ENCODE measurements around the gene GP1BB. TPM values are rescaled to one million over a fixed set of nuclear protein-coding genes. Genes with fewer than 3 reads are reported as not detected.
A peak's percentile ranks its signal among the peaks of the same experiment; 100 is the strongest.

GP1BB gene
- total and polyA plus RNA-seq, 2 donors (not counting 3 experiments of a cell fraction or from before 2014, with no cell fraction given) = 1.7 to 6.2 TPM

- Histone ChIP-seq H3K27ac (ENCODE audit: insufficient read depth, low read depth, low read length) (no peak overlapping the region), H3K27me3 (ENCODE audit: control insufficient read depth in 2 of 2, insufficient read depth in 2 of 2, low read length in 2 of 2) (peaks cover 14 to 19% of the 10 kb centered on the region in 2 experiments), H3K36me3 (ENCODE audit: control insufficient read depth in 2 of 2, extremely low read depth in 1 of 2, insufficient read depth in 2 of 2, low read length in 2 of 2) (peaks cover 0 to 3% of the 10 kb centered on the region in 2 experiments), H3K9me3 (replicated peaks; ENCODE audit: control insufficient read depth, insufficient read depth, low read length) (no peaks in the 10 kb centered on the region), H3K4me1 (ENCODE audit: control insufficient read depth, extremely low read depth, insufficient read depth, low read length) (peaks cover 5% of the 10 kb centered on the region), H2AFZ (ENCODE audit: low read depth, low read length) (no peak overlapping the region), H4K20me1 (replicated peaks; ENCODE audit: control insufficient read depth, extremely low read depth, insufficient read depth, low read length) (no peaks in the 10 kb centered on the region), H3K4me2 (ENCODE audit: insufficient read depth, low read length) (no peak overlapping the region), H3K79me2 (ENCODE audit: control insufficient read depth, insufficient read depth, low read length) (peaks cover 29% of the 10 kb centered on the region), H3K4me3 (replicated peaks in 1 of 3; ENCODE audit: insufficient read depth in 1 of 3, low read depth in 1 of 3, low read length in 3 of 3) (no peak overlapping the region), H3K9me1 (replicated peaks; ENCODE audit: control insufficient read depth, extremely low read depth, insufficient read depth, low read length) (no peaks in the 10 kb centered on the region), H3K9ac (replicated peaks; ENCODE audit: extremely low read depth, insufficient read depth, low read length) (no peak overlapping the region)
- no peak for TF ChIP-seq POLR2AphosphoS5 (IDR thresholded peaks at IDR 0.05; ENCODE audit: insufficient read depth, low read depth, low read length)
- no peak for DNase-seq (ENCODE audit: low read depth, low spot score)
- ChIA-PET POLR2A (no interaction called here), CTCF (interaction anchor here (0.8 to 4.1 kb wide), 4 partner anchors 10 to 144 kb away, joined by 3 to 15 read pairs (median 4); no protein-coding TSS in a partner anchor)
- intact Hi-C loops (cut with micrococcal nuclease) = no loop called here
- dilution Hi-C loops (cut with MboI; ENCODE audit: extremely low pct_ligation_motif_present, low sequenced_read_pairs) = no loop called here
- no peak for FAIRE-seq
- no TSS peak for BruUV-seq (replicated peaks)
Measured at GRCh38 chr22:19766240-19766510, 42.8 kb downstream of the GP1BB start.

GRCh38 chr22:19766511-19767426 lies 43.4 kb downstream of the GP1BB start:
- CTCF ChIA-PET = interaction anchor here (0.8 to 1.6 kb wide), 4 partner anchors 10 to 143 kb away, joined by 3 to 4 read pairs (median 3); no protein-coding TSS in a partner anchor
- peaks cover 0 to 3% of the 10 kb centered on the region in 2 experiments for H3K36me3 ChIP-seq (ENCODE audit: control insufficient read depth in 2 of 2, extremely low read depth in 1 of 2, insufficient read depth in 2 of 2, low read length in 2 of 2)
- TSS peak; percentile 44 for BruUV-seq (replicated peaks)
- no peak overlapping the region for H3K27ac ChIP-seq (ENCODE audit: insufficient read depth, low read depth, low read length)
- H3K9me3 ChIP-seq (replicated peaks; ENCODE audit: control insufficient read depth, insufficient read depth, low read length) = no peaks in the 10 kb centered on the region
- peaks cover 5% of the 10 kb centered on the region for H3K4me1 ChIP-seq (ENCODE audit: control insufficient read depth, extremely low read depth, insufficient read depth, low read length)
- POLR2A ChIA-PET = no interaction called here
- dilution Hi-C loops (cut with MboI; ENCODE audit: extremely low pct_ligation_motif_present, low sequenced_read_pairs) (no loop called here), intact Hi-C loops (cut with micrococcal nuclease) (loop anchor here (1.0 kb wide), 1 partner anchor 36 kb away; no protein-coding TSS in a partner anchor)
- TF ChIP-seq CTCF (IDR thresholded peaks at IDR 0.05; ENCODE audit: extremely low read depth in 1 of 2, insufficient read depth in 1 of 2, low read depth in 1 of 2, low read length in 2 of 2) = peak; percentile 33 to 39
- no peak for TF ChIP-seq MYC (IDR thresholded peaks at IDR 0.05; ENCODE audit: low read depth, low read length)
- no peak for TF ChIP-seq FOS (IDR thresholded peaks at IDR 0.05; ENCODE audit: borderline replicate concordance, insufficient read depth, low read length)
- TF ChIP-seq GATA2 (IDR thresholded peaks at IDR 0.05; ENCODE audit: insufficient read depth, insufficient read length, low read depth, low read length) = no peak
- no peak for TF ChIP-seq POLR2AphosphoS5 (IDR thresholded peaks at IDR 0.05; ENCODE audit: insufficient read depth, low read depth, low read length)
- peak; percentile 83 for TF ChIP-seq EZH2 (IDR thresholded peaks at IDR 0.05; ENCODE audit: borderline replicate concordance, low read depth, low read length, severe bottlenecking)
- no peak for TF ChIP-seq JUN (IDR thresholded peaks at IDR 0.05; ENCODE audit: borderline replicate concordance, insufficient read depth, insufficient read length, low read depth)
- no peak for TF ChIP-seq POLR2A (IDR thresholded peaks at IDR 0.05; ENCODE audit: low read depth, low read length)
- peaks cover 25% of the 10 kb centered on the region for H3K79me2 ChIP-seq (ENCODE audit: control insufficient read depth, insufficient read depth, low read length)
- H2AFZ ChIP-seq (ENCODE audit: low read depth, low read length) = no peak overlapping the region
- H3K9ac ChIP-seq (replicated peaks; ENCODE audit: extremely low read depth, insufficient read depth, low read length) = no peak overlapping the region
- peaks cover 11 to 19% of the 10 kb centered on the region in 2 experiments for H3K27me3 ChIP-seq (ENCODE audit: control insufficient read depth in 2 of 2, insufficient read depth in 2 of 2, low read length in 2 of 2)
- DNase-seq (ENCODE audit: low read depth, low spot score) = no peak
- no peaks in the 10 kb centered on the region for H4K20me1 ChIP-seq (replicated peaks; ENCODE audit: control insufficient read depth, extremely low read depth, insufficient read depth, low read length)
- H3K9me1 ChIP-seq (replicated peaks; ENCODE audit: control insufficient read depth, extremely low read depth, insufficient read depth, low read length) = no peaks in the 10 kb centered on the region
- no peak overlapping the region for H3K4me3 ChIP-seq (replicated peaks in 1 of 3; ENCODE audit: insufficient read depth in 1 of 3, low read depth in 1 of 3, low read length in 3 of 3)
- FAIRE-seq = peak; percentile 54
- H3K4me2 ChIP-seq (ENCODE audit: insufficient read depth, low read length) = no peak overlapping the region

Measured in endothelial cell of umbilical vein (primary cell).